NT2/D1 (cell line): Measurements from ENCODE around the gene KIF26A.

Experiments used
- YY1 ChIP-seq: IDR thresholded peaks from 2 replicates; pipeline ENCODE4 v1.6.1; 2011; ENCODE audit not compliant: insufficient read length, insufficient read depth
- ZNF274 ChIP-seq: IDR thresholded peaks from 2 replicates; pipeline ENCODE4 v1.6.1; 2011; ENCODE audit warnings: mild to moderate bottlenecking, low read depth, low read length

DNA sequence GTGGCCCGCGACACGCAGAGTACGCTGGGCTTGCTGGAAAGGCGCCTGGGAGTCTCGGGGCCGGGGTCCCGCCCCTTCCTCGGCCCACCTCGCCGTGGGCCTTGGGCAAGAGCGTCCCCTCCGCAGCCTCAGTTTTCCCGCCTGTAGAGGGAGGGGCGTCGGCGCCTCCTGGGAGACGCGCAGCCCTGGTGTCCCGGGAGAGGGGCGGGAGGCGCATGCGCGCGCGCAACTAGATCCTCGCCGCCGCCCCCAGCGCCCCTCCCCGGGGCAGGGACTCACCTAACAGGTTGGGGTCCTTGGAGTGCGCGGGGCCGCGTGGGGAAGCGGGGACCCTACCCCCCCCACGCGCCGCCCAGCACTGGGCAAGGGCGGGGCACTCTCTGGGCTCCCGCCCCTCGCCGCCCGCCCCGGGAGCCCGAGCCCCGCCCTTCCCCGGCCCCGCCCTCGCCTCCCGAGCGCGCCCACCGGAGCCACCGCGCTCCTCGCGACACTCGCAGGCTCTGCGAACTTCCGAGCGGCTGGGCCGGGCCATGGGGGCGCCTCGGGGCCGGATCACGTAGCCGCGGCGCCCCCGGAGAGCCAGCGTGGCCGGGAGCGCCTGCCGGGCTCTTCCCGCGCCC lies at the start of gene KIF26A:
- TF ChIP-seq ZNF274 (no peak), YY1 (no peak)
